Effector memory CD4-positive, alpha-beta T cell (primary cell): ENCODE data around the gene KNSTRN.

Experiments
- DNase-seq, 3 donors: peaks; one replicate each; pipeline ENCODE4 v3.0.0-alpha.2; 2020
- H3K27ac ChIP-seq: 2 replicates; pipeline ENCODE4 v1.7.0; 2013; ENCODE audit warnings: mild to moderate bottlenecking, low read length, moderate library complexity; ENCODE audit not compliant: insufficient read depth, poor library complexity, severe bottlenecking
- H3K27me3 ChIP-seq: replicated peaks from 2 replicates; pipeline ENCODE4 v1.7.0; 2013; ENCODE audit warnings: mild to moderate bottlenecking, low read length; ENCODE audit not compliant: insufficient read depth, control insufficient read depth, poor library complexity, severe bottlenecking
- H3K36me3 ChIP-seq: 2 replicates; pipeline ENCODE4 v1.7.0; 2013; ENCODE audit warnings: mild to moderate bottlenecking, low read length, moderate library complexity; ENCODE audit not compliant: control insufficient read depth, insufficient read depth
- H3K4me1 ChIP-seq: 2 replicates; pipeline ENCODE4 v1.7.0; 2013; ENCODE audit warnings: low read length, mild to moderate bottlenecking; ENCODE audit not compliant: control insufficient read depth, insufficient read depth, poor library complexity, severe bottlenecking
- H3K4me3 ChIP-seq: 2 replicates; pipeline ENCODE4 v1.7.0; 2013; ENCODE audit warnings: low read length, low read depth, mild to moderate bottlenecking; ENCODE audit not compliant: insufficient read depth, poor library complexity, severe bottlenecking
- H3K9me3 ChIP-seq: 2 replicates; pipeline ENCODE4 v1.7.0; 2013; ENCODE audit warnings: mild to moderate bottlenecking, low read length, moderate library complexity; ENCODE audit not compliant: control insufficient read depth

KNSTRN gene

GRCh38 chr15:40345867-40346578 is 36.5 kb upstream of the KNSTRN start:
- no peak for DNase-seq
- H3K27me3 ChIP-seq: no peaks in the 10 kb centered on the region
- no peaks in the 10 kb centered on the region for H3K36me3 ChIP-seq
- H3K4me1 ChIP-seq: no peaks in the 10 kb centered on the region
- no peak overlapping the region for H3K27ac ChIP-seq
- H3K9me3 ChIP-seq: no peaks in the 10 kb centered on the region
- no peak overlapping the region for H3K4me3 ChIP-seq

DNA sequence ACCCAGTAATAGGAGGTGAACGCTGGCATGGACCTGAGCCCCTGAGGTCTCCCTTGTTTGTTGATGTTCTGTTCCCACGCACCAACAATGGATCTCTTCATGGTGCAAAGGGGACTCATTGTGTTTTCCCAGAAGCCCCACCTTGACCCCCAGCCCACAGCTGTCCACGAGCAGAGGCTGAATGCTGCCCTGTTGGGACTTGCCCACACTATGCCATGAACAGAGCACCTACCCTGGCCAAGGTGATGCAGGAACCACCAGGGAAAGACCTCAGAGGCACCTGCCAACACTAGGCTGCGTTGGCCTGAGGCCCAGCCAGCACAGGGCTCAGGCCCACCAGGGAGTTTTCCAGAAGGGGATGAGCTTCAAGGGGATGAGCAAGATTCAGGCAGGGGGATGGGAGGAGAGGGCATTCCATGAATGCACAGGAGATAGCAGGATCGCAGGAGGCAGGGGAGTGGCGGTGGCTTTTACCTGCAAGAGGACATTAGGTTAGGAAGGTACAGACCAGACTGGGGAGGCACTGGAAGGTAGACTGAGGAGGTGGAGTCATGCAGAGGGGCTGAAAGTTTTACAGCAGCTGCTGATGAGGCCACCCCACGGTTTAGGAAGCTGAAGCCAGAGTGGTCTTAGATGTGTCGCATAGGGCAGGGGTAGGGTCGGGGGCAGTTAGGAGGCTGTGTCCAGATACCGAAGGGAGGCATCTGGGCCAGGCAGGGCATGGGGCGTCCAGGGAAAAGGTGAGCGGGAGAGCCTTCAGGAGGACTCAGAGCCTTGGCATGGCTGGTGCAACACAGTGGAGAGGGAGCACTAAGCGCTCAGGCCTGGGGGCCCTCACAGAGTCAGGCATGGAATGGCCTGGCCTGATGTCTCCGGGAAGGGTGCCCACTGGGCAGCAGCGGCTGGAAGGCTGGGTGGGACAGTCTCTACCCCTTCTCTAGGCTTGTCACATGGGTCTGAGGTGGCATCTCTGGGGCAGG is 35.7 kb upstream of the KNSTRN start:
- H3K9me3 ChIP-seq: no peaks in the 10 kb centered on the region
- no peak overlapping the region for H3K27ac ChIP-seq
- no peaks in the 10 kb centered on the region for H3K36me3 ChIP-seq
- no peaks in the 10 kb centered on the region for H3K27me3 ChIP-seq
- no peak for DNase-seq
- no peaks in the 10 kb centered on the region for H3K4me1 ChIP-seq
- no peak overlapping the region for H3K4me3 ChIP-seq

DNA sequence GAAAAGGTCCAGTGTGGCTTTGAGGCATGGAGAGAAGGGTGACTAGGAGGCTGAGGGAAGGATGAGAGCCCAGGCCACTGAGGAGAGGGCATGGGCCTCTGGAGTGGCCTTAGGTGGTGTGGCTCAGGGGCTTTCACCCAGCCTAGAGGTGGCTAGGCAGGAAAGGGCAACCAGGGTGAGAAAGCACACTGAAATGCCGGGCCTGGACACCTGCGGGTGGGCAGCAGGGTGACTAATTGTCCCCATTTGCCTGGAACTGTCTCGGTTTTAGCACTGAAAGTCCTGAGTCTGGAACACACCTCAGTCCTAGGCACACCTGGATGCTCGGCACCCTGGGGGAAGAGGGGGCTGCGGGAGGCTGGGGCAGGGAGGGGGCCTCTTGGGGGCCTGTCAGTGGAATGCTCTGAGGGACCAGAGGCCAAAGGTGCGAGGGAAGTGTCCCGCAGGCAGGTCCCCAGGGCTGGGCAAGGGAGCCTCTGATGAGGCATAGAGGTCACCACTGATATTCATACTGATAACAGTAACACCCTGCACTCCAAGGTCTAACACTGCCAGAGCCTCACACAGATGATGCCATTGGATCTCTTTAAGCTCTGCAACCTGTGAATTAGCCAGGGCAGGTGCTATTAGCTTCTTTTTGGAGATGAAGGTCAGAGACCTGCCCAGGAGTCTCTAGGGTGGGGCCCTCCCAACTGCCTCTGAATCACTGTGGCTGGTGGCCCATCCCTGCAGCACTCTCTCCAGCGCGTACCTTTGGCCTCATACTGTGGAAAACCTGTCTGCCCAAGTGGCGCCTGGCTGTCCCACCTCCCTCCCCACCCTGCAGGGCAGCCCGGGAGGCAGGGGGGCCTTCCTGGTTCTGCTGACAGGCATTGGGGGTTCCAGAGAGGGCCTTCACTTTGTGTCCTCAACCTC is 34.7 kb upstream of the KNSTRN start:
- H3K9me3 ChIP-seq: no peaks in the 10 kb centered on the region
- no peak for DNase-seq
- H3K4me1 ChIP-seq: no peaks in the 10 kb centered on the region
- no peaks in the 10 kb centered on the region for H3K36me3 ChIP-seq
- H3K4me3 ChIP-seq: no peak overlapping the region
- H3K27me3 ChIP-seq: no peaks in the 10 kb centered on the region
- H3K27ac ChIP-seq: no peak overlapping the region

DNA sequence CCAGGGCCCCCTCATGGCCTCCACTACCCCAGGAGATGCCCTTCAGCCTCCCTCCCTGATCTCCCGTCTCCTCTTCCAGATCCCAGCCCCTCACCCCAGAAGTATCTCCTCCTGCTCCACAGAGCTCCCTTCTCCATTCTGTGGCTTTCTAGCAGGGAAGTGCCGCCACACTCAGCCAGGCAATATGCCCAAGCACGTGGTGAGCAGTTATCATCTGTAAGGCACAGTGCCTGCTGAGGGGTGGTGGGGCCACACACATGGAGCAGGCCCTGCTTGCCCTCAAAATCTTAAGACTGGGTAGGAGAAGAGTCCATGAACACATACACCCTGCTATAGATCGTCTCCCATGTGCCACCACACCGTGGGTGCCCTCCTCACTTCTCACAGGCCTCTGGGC is 34.0 kb upstream of the KNSTRN start:
- H3K9me3 ChIP-seq: no peaks in the 10 kb centered on the region

DNA sequence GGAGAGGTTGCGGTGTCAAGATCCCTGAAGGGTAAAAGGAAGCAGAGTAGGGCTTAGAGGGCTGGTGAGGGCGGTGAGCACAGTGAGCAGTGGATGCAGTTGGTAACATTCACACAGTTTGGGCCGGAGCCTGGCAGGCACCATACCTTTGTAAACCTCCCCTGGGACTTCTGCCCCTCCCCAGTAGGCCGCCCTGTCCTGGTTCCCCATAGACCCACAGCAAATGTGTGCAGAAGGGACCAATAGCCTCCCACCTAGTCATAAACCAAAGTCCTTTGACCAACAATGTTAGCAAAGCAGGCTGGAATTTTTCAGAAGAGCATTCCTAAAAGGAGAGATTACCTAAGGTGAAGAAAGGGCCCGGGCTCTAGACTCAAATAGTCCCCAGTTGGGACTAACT is 33.4 kb upstream of the KNSTRN start:
- Histone ChIP-seq H3K27me3 (no peaks in the 10 kb centered on the region), H3K4me1 (no peaks in the 10 kb centered on the region), H3K4me3 (no peak overlapping the region), H3K27ac (no peak overlapping the region), H3K9me3 (no peaks in the 10 kb centered on the region), H3K36me3 (no peaks in the 10 kb centered on the region)
- no peak for DNase-seq

More for the DNA sequence above, 34.0 kb upstream of the KNSTRN start:
- DNase-seq: no peak
- no peak overlapping the region for H3K27ac ChIP-seq
- no peaks in the 10 kb centered on the region for H3K36me3 ChIP-seq
- H3K4me3 ChIP-seq: no peak overlapping the region
- no peaks in the 10 kb centered on the region for H3K4me1 ChIP-seq
- no peaks in the 10 kb centered on the region for H3K27me3 ChIP-seq

DNA sequence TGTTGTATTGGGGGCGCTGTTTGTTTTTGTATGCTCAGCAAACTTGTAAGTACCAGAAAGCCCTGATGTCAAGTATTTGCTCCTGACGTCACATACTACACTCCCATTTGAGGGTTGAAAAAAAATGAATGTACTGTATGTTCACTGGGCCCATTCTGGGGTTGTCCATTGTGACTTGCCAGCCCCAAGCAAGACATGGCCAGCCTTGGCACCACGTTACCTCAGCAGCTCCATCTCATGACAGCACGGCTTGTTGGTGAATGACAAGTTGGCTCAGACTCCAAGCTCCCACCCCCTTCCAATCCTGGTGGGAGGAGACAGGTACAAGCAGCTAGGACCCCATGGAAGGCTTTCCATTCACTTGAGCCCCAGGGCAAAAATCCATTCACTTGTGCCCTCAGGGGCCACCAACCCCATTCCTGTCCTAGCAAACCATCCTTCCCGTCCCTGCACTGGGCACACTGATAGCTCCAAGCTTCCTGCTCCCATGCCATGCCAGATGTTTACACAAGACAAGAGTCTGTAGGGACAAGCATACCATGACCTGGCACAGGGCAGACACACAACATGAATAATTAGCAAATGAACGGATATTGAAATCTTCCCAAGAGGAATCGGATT is 30.1 kb upstream of the KNSTRN start:
- Histone ChIP-seq H3K4me3 (no peak overlapping the region), H3K27me3 (no peaks in the 10 kb centered on the region), H3K36me3 (no peaks in the 10 kb centered on the region), H3K4me1 (peaks cover under 1% of the 10 kb centered on the region), H3K9me3 (no peaks in the 10 kb centered on the region), H3K27ac (no peak overlapping the region)
- no peak for DNase-seq

DNA sequence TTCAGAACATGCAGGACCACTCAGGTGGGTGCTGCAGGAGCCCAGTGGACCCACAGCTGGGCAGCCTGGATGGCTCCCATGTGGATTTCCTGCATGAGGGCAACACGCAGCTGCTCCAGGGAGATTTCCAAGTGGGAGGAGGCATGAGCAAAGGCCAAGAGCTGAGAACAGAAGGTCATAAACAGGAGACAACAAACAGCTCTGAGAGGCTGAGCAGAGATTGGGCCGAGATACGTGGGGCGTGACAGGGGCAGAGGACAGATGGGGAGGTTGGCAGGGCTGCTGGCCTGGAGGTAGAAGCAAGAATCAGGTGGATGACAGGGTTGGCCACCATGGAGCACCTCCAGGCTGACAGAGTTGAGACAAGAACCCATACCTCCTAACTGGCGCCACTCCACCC is 28.8 kb upstream of the KNSTRN start:
- H3K9me3 ChIP-seq: no peaks in the 10 kb centered on the region
- H3K4me3 ChIP-seq: no peak overlapping the region
- peaks cover 11% of the 10 kb centered on the region for H3K4me1 ChIP-seq
- no peak for DNase-seq
- H3K27ac ChIP-seq: no peak overlapping the region
- no peaks in the 10 kb centered on the region for H3K36me3 ChIP-seq
- H3K27me3 ChIP-seq: no peaks in the 10 kb centered on the region

GRCh38 chr15:40354408-40355171 is 27.9 kb upstream of the KNSTRN start:
- DNase-seq: no peak

More at GRCh38 chr15:40354408-40355171, 27.9 kb upstream of the KNSTRN start:
- peaks cover 13% of the 10 kb centered on the region for H3K4me1 ChIP-seq
- H3K9me3 ChIP-seq: no peaks in the 10 kb centered on the region
- H3K36me3 ChIP-seq: no peaks in the 10 kb centered on the region
- no peak overlapping the region for H3K4me3 ChIP-seq
- H3K27me3 ChIP-seq: no peaks in the 10 kb centered on the region
- H3K27ac ChIP-seq: no peak overlapping the region
